WTC11 (cell line): ENCODE results near the gene NTN5. TPM values are rescaled to one million over a fixed set of nuclear protein-coding genes. Genes with fewer than 3 reads are reported as not detected.
A peak's percentile ranks its signal among the peaks of the same experiment; 100 is the strongest.
"Not testable (repeated sequence)": the region's sequence is repeated elsewhere in the genome, so short reads cannot be mapped to it uniquely, and the experiment has no call there.

Source experiments
- ATAC-seq: fragments of 200-7000 bp; cut with Tn5 transposase; 2 replicates; pipeline ENCODE4 v1.10.0; 2021; ENCODE audit warnings: mild to moderate bottlenecking, moderate library complexity
- CTCF ChIA-PET: fragments of 300-600 bp; sonication (Branson Sonifier 250); formaldehyde crosslinking; loops from one replicate; lab custom pipeline; 2021; ENCODE audit warnings: antibody characterized with exemption; lab: Charles Lee
- POLR2A ChIA-PET: fragments of 350-600 bp; sonication (Branson Sonifier 250); formaldehyde crosslinking; loops from one replicate; lab custom pipeline; 2021; ENCODE audit warnings: antibody characterized with exemption; lab: Charles Lee
- DNase-seq: peaks from one replicate; pipeline ENCODE4 v3.0.0; 2021; ENCODE audit warnings: low spot score
- H3K27ac Mint-ChIP-seq: 2 replicates; pipeline ENCODE4 v1.8.0; 2021; ENCODE audit warnings: mixed read lengths
- H3K27me3 Mint-ChIP-seq: 2 replicates; pipeline ENCODE4 v1.8.0; 2021; ENCODE audit warnings: low read depth, mild to moderate bottlenecking, moderate library complexity, mixed read lengths
- H3K36me3 Mint-ChIP-seq: 2 replicates; pipeline ENCODE4 v1.8.0; 2021; ENCODE audit warnings: mixed read lengths
- H3K4me1 Mint-ChIP-seq: 2 replicates; pipeline ENCODE4 v1.8.0; 2022; ENCODE audit warnings: mixed read lengths
- H3K4me3 Mint-ChIP-seq: 2 replicates; pipeline ENCODE4 v1.8.0; 2021; ENCODE audit warnings: mild to moderate bottlenecking, moderate library complexity, mixed read lengths
- H3K9me3 Mint-ChIP-seq: 2 replicates; pipeline ENCODE4 v1.8.0; 2021; ENCODE audit warnings: mixed read lengths
- ATF1 ChIP-seq: sonication (generic); formaldehyde crosslinking; IDR thresholded peaks from 2 replicates; pipeline ENCODE4 v1.8.1; 2023; ENCODE audit warnings: mild to moderate bottlenecking, moderate library complexity, missing genetic modification reagents
- ATF2 ChIP-seq: sonication (generic); formaldehyde crosslinking; IDR thresholded peaks from 2 replicates; pipeline ENCODE4 v1.8.1; 2022; ENCODE audit warnings: low read depth, missing genetic modification reagents, borderline replicate concordance
- CREM ChIP-seq: sonication (generic); formaldehyde crosslinking; IDR thresholded peaks from 2 replicates; pipeline ENCODE4 v1.8.1; 2022; ENCODE audit warnings: mild to moderate bottlenecking, missing genetic modification reagents, moderate library complexity
- EMX1 ChIP-seq: fragments of 250-450 bp; sonication (Bioruptor Pico); IDR thresholded peaks from 2 replicates; pipeline ENCODE4 v1.8.0; 2021; ENCODE audit warnings: mild to moderate bottlenecking
- FOXK1 ChIP-seq: sonication (generic); formaldehyde crosslinking; IDR thresholded peaks from 2 replicates; pipeline ENCODE4 v1.8.0; 2022; ENCODE audit warnings: mild to moderate bottlenecking, moderate library complexity, missing genetic modification reagents
- FOXP1 ChIP-seq: sonication (generic); formaldehyde crosslinking; IDR thresholded peaks from 2 replicates; pipeline ENCODE4 v1.8.0; 2022; ENCODE audit warnings: missing genetic modification reagents, mild to moderate bottlenecking, moderate library complexity, borderline replicate concordance
- FOXP4 ChIP-seq: sonication (generic); formaldehyde crosslinking; IDR thresholded peaks from 2 replicates; pipeline ENCODE4 v1.8.0; 2022; ENCODE audit warnings: mild to moderate bottlenecking, missing genetic modification reagents
- GTF2I ChIP-seq: fragments of 250-450 bp; sonication (Bioruptor Pico); conservative IDR thresholded peaks from 2 replicates; pipeline ENCODE4 v1.4.0; 2021; ENCODE audit warnings: mild to moderate bottlenecking
- HMGA2 ChIP-seq: fragments of 250-450 bp; sonication (Bioruptor Pico); IDR thresholded peaks from 2 replicates; pipeline ENCODE4 v1.4.0; 2021; ENCODE audit warnings: mild to moderate bottlenecking, moderate library complexity
- IRF2 ChIP-seq: sonication (generic); formaldehyde crosslinking; IDR thresholded peaks from 2 replicates; pipeline ENCODE4 v1.8.0; 2022; ENCODE audit warnings: low read depth, missing genetic modification reagents, borderline replicate concordance
- MAX ChIP-seq: sonication (generic); formaldehyde crosslinking; IDR thresholded peaks from 2 replicates; pipeline ENCODE4 v1.8.0; 2022; ENCODE audit warnings: mild to moderate bottlenecking, missing genetic modification reagents
- NR3C1 ChIP-seq: sonication (generic); formaldehyde crosslinking; conservative IDR thresholded peaks from 2 replicates; pipeline ENCODE4 v1.8.1; 2023; ENCODE audit warnings: low read depth, mild to moderate bottlenecking, missing genetic modification reagents
- PRRX2 ChIP-seq: fragments of 250-450 bp; sonication (Bioruptor Pico); IDR thresholded peaks from 2 replicates; pipeline ENCODE4 v1.8.0; 2021; ENCODE audit warnings: mild to moderate bottlenecking
- RELA ChIP-seq: sonication (generic); formaldehyde crosslinking; IDR thresholded peaks from 2 replicates; pipeline ENCODE4 v1.8.1; 2022; ENCODE audit warnings: missing genetic modification reagents, mild to moderate bottlenecking, borderline replicate concordance
- USF1 ChIP-seq: sonication (generic); formaldehyde crosslinking; IDR thresholded peaks from 2 replicates; pipeline ENCODE4 v1.8.0; 2022; ENCODE audit warnings: mild to moderate bottlenecking, missing genetic modification reagents
- ZBTB21 ChIP-seq: sonication (generic); formaldehyde crosslinking; IDR thresholded peaks from 2 replicates; pipeline ENCODE4 v1.8.1; 2023; ENCODE audit warnings: mild to moderate bottlenecking, missing genetic modification reagents, borderline replicate concordance
- ZBTB43 ChIP-seq: sonication (generic); formaldehyde crosslinking; IDR thresholded peaks from 2 replicates; pipeline ENCODE4 v1.8.1; 2023; ENCODE audit warnings: mild to moderate bottlenecking, missing genetic modification reagents
- ZMAT4 ChIP-seq: fragments of 250-450 bp; sonication (Bioruptor Pico); IDR thresholded peaks from 2 replicates; pipeline ENCODE4 v1.9.0; 2021; ENCODE audit warnings: mild to moderate bottlenecking
- ZNF121 ChIP-seq: sonication (generic); formaldehyde crosslinking; IDR thresholded peaks from 2 replicates; pipeline ENCODE4 v1.8.0; 2023; ENCODE audit warnings: missing genetic modification reagents
- ZNF416 ChIP-seq: fragments of 250-450 bp; sonication (Bioruptor Pico); IDR thresholded peaks from 2 replicates; pipeline ENCODE4 v1.9.0; 2021; ENCODE audit warnings: mild to moderate bottlenecking, inconsistent platforms
- ZNF425 ChIP-seq: fragments of 250-450 bp; sonication (Bioruptor Pico); conservative IDR thresholded peaks from 2 replicates; pipeline ENCODE4 v1.9.0; 2021; ENCODE audit warnings: mild to moderate bottlenecking
- total RNA-seq: library from RNA; stranded (reverse); gene quantifications from 3 replicates; pipeline ENCODE4 v1.2.3, GENCODE V29; 2021

Gene NTN5
- total RNA-seq, 1 experiment from 2014 or later: 0.28 TPM

GRCh38 chr19:48659768-48660167, 13.0 kb downstream of the NTN5 start (continued):
- TF ChIP-seq FOXK1 (CRISPR knock-in tag) (no peak), ATF1 (CRISPR knock-in tag) (no peak), EMX1 (CRISPR knock-in tag) (no peak), ZBTB21 (CRISPR knock-in tag) (no peak), IRF2 (CRISPR knock-in tag) (no peak), FOXP1 (CRISPR knock-in tag) (no peak)

GRCh38 chr19:48658483-48658882, 14.3 kb downstream of the NTN5 start:
- peaks cover 23% of the 10 kb centered on the region for H3K27me3 Mint-ChIP-seq
- POLR2A ChIA-PET: no interaction called here
- no peak overlapping the region for H3K4me3 Mint-ChIP-seq
- no peak for DNase-seq
- CTCF ChIA-PET: no interaction called here
- peaks cover 16% of the 10 kb centered on the region for H3K4me1 Mint-ChIP-seq
- H3K9me3 Mint-ChIP-seq: peaks cover 6% of the 10 kb centered on the region
- no peak overlapping the region for H3K27ac Mint-ChIP-seq
- no peak for ATAC-seq
- peaks cover 6% of the 10 kb centered on the region for H3K36me3 Mint-ChIP-seq
- TF ChIP-seq USF1 (CRISPR knock-in tag): no peak
- TF ChIP-seq ZNF121 (CRISPR knock-in tag): 0 out of 2 replicates have a peak, but pooled peaks have one; percentile 27
- TF ChIP-seq NR3C1 (CRISPR knock-in tag): no peak

- H3K36me3 Mint-ChIP-seq, H3K27ac Mint-ChIP-seq, ATAC-seq, DNase-seq, H3K4me3 Mint-ChIP-seq, POLR2A ChIA-PET, H3K9me3 Mint-ChIP-seq: not testable (repeated sequence)
- Mint-ChIP-seq H3K4me1 (peaks cover 16% of the 10 kb centered on the region), H3K27me3 (peaks cover 20% of the 10 kb centered on the region)
- TF ChIP-seq ZNF121 (CRISPR knock-in tag): 0 out of 2 replicates have a peak, but pooled peaks have one; percentile 23
- CTCF ChIA-PET: interaction anchor here (1.0 to 1.6 kb wide), 3 partner anchors 12 to 138 kb away, joined by 4 to 7 read pairs (median 5); partner anchors contain the start of gene CA11
These were observed 15.0 kb downstream of the NTN5 start for GRCh38 chr19:48657828-48658227.

GRCh38 chr19:48656840-48657474, 15.9 kb downstream of the NTN5 start:
- no peak for ATAC-seq
- Mint-ChIP-seq H3K9me3 (peaks cover 6% of the 10 kb centered on the region), H3K36me3 (peaks cover 6% of the 10 kb centered on the region), H3K27ac (no peak overlapping the region), H3K27me3 (peaks cover 19% of the 10 kb centered on the region), H3K4me3 (no peak overlapping the region), H3K4me1 (peaks cover 19% of the 10 kb centered on the region)
- POLR2A ChIA-PET: no interaction called here
- DNase-seq: no peak
- CTCF ChIA-PET: interaction anchor here (1.0 to 1.6 kb wide), 3 partner anchors 11 to 139 kb away, joined by 4 to 7 read pairs (median 5); partner anchors contain the start of gene CA11
- TF ChIP-seq CREM (CRISPR knock-in tag): no peak
- TF ChIP-seq FOXK1 (CRISPR knock-in tag): no peak
- no peak for TF ChIP-seq ATF2 (CRISPR knock-in tag)
- no peak for TF ChIP-seq RELA (CRISPR knock-in tag)
- TF ChIP-seq ZNF416: no peak
- TF ChIP-seq ZBTB43 (CRISPR knock-in tag): no peak
- TF ChIP-seq PRRX2 (CRISPR knock-in tag): no peak
- no peak for TF ChIP-seq MAX
- no peak for TF ChIP-seq HMGA2 (CRISPR knock-in tag)
- TF ChIP-seq FOXP4: no peak
- no peak for TF ChIP-seq ZMAT4 (CRISPR knock-in tag)
- no peak for TF ChIP-seq GTF2I (CRISPR knock-in tag)
- TF ChIP-seq ZNF425 (CRISPR knock-in tag): no peak
- TF ChIP-seq EMX1 (CRISPR knock-in tag): no peak
